ENCODE data around the gene PUDP.
"Not testable (repeated sequence)": the region's sequence is repeated elsewhere in the genome, so short reads cannot be mapped to it uniquely, and the experiment has no call there.

PUDP gene

DNA sequence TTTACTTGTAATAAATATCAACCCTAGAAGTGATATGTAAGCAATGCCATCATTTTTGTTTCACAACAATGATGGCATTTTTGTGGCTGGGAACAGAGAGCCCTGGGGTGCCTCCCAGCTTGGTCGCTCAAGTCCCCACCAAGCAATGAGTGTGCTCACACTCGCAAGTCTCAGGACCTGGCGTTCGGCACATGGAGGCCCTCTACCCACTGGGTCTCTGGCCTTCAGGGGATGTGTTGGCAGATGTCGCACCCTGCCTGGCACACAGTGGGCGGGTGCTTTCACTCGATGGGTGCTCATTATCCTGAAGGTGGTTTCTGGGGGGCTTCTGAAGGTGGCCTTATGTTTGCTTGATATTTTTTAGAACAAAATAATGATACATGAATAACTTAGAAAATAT lies 75.1 kb downstream of the PUDP start:
- no peak for DNase-seq (ENCODE audit: low read depth)

DNA sequence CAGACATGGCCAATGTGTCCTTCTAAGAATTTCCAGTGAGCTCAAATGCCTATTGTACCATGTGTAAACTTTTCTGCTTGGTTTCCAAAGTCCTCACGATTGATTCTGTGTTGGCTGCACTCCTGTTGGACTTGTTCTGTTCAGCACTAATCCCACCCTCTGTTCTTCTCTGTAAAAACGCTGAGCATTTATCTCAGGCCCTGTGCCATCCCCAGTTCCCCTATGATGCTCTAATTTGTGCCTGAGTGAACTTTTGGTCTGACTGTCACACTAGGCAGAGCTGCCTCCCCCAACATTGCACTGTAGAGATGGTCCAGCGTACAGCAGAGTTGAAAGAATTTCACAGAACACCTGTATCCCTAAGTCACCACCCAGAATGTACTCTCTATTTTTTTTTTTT lies 76.6 kb downstream of the PUDP start:
- DNase-seq (ENCODE audit: low read depth), result no peak

DNA sequence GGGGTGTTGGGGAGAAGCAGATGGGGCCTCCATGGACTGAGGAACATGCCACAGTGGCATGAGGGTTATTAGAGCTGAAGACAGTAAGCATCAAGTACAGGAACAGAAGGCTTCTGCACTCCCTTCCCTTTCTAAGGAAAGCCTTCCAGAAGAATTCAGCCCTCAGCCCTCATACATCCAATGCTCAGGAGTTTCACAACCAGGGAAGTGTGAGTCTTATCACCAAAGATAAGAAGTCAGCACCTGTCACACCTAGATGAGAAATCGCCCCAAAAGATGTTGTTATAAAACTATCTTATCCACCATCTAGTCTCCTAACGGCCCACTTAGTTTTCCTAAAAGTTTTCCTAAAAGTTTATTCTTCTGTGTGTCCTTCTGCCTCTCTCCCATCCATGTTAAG lies 78.4 kb downstream of the PUDP start:
- no peak for DNase-seq (ENCODE audit: low read depth)

DNA sequence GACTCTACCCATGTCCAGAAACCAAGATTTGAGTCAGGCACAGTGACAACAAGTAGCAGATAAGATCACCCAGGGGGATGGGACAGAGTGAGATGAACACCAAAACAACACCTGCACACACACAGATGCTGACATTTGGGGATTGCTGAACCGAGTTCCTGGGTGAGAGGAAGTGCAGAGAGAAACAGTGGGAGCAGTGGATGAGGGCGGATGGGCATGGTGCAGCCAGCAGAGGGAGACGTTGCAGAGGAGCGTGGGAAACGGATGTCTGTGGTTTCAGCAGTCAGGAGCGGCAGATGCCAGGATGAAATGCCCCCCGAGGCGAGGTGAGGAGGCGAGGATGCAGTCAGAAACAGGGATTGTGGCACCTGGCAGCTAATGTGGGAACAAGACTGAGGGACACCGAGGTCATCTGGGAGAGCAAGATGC lies 79.0 kb downstream of the PUDP start:
- DNase-seq (ENCODE audit: low read depth), result no peak

DNA sequence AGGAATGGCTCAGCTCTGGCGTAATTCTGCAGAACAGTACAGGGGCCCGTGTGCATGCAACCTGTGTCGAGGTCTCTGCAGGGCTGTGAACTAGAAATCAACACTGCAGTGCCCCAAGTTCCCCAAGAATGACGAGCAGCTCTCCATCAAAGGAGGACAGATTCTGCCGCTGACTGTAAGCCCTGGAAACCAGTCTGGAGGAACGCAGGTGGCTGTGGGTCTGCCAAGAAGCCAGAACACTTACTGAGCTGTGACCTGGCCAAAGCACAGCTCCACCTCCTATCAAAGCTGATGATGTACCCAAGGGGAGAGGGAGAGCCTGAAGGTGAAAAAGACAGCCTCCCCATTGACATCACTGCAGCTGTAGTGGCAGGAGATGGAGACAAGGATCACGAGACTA lies 80.7 kb downstream of the PUDP start:
- DNase-seq (ENCODE audit: low read depth), result no peak

DNA sequence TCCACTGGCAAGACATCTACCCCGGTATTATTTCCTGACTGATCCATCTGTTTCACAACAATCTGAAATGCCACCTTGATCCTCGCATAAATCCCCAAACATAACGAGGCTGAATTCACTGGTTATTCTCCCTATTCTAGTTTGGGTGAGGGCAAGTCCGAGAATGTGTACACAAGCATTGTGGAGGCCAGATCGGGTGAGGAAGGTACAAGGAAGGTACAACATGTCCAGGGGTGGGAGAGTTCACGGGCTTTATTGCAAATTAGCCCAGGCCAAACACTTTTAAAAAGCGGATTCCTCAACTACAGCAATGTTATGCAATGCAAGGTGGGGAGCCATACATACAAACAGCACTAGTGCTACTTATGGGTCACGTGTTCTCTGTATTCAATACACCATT lies 82.5 kb downstream of the PUDP start:
- no peak for DNase-seq (ENCODE audit: low read depth)

DNA sequence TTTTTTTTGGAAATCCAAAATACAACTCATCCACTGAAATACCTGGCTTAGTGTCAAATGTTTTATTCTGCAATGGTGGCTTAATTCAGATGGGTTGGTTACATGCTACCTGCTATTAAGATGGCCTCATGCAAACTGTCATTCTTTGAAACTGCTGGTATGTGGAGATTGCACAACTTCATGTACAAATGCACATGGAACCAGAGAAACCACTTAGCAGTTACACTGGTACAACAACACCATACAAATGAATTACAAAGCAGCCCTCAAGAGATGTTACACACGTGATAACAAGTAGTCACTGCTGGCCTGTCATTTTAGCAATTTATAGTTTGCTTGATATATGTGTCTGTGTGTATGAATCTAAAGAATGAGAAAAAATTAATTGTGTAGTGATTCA lies 85.0 kb downstream of the PUDP start:
- no peak for DNase-seq (ENCODE audit: low read depth)

DNA sequence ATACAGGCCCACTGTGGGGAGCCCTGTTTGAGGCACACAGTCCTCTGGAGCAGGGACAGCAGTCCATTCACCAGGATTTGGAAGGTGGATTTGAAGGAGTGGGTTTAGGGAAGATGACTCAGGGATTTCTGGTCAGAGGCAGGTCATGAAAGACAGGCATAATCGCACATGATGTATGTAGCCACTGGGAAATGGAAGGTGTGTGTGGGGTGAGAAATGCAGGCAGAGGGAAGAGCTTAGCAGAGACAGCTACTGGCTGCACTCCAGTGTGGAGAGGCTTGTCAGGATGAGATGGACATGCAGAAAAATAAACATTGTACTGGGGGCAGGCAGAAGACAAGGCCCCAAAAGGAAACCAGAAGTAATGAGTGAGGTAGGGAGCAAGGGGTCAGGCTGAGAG lies 85.7 kb downstream of the PUDP start:
- DNase-seq (ENCODE audit: low read depth), result no peak

DNA sequence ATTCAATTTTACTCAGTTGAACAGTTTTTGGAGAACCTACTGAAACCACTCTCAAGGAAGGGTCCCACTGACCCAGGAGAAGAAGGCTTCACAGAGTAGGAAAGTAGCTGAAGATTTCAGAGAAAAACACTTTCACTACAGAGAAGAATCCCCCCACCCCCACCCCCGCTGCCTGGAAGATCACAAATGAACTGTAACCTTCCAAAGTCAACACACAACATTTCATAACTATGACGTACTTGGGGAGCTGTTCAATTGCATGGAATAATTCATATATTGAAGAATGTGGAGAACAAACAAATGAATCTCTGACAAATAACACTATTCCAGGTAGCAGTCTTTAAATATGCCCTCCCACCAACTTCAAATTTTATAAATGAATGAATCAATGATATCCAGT lies 86.5 kb downstream of the PUDP start:
- DNase-seq (ENCODE audit: low read depth), result no peak

DNA sequence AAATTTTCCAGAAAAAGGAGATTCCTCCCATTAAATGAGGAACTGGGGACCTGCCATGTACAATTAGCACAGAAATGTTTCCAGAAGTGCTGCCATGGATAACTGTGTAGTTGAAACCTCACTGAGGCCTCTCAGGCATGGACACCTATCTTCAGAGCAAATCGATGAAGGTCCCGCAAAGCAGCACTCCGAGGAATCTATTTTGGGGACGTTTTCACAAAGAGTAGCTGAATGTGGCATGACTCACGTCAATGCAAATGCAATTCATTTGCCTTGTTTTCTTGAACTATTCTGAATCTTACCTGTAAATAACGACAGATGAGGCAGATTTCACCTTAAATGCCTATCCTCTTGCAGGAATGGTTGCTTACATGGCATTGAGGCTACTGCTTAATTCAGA lies 87.5 kb downstream of the PUDP start:
- DNase-seq (ENCODE audit: low read depth), result no peak

DNA sequence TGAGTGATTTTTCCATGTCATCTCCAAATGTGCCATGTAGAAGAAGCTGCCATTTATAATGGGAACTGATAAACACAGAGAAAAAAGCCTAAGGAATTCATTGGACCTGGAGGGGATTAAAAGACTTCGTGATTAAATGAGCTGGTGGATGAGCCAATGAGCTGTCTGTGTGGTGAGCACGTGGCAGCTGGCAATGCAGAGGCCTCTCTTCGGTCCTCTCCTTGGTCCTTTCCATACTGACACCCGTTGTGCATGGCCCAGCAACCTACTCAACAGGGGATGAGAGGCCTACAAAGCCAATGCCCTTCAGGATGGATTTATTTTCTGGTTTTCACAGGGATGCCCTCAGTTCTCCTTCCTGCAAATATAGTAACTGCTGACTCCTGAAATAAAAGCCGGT lies 88.1 kb downstream of the PUDP start:
- no peak for DNase-seq (ENCODE audit: low read depth)

DNA sequence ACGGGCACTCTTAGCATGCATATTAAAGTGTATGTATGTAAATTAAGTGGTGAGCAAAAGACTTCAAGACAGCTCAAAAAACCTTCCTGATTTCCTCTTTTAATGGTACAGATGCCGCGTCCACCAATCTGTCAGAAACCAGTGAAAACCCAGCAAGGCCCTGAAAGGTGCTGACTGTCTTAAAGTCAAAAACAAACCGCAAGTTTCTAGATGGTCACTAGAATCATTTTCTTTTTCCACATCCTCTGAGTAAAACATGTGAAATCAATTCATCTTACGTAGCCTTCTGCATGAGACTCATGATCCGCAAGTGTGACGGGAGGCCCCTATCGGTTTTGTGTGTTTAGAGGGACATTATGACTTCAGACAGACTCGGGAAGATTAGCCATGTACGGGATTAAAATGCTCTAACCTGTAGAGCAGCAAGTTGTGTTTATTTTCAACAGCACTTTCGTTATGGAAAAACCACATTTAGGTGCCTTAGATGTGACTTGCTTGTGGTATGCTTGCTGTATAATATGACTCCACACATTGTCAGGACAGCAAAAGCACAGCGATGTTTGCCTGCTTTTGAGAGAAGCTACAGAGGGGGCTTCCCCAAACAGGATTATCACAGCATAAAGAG lies 88.6 kb downstream of the PUDP start:
- DNase-seq (ENCODE audit: low read depth), result no peak

DNA sequence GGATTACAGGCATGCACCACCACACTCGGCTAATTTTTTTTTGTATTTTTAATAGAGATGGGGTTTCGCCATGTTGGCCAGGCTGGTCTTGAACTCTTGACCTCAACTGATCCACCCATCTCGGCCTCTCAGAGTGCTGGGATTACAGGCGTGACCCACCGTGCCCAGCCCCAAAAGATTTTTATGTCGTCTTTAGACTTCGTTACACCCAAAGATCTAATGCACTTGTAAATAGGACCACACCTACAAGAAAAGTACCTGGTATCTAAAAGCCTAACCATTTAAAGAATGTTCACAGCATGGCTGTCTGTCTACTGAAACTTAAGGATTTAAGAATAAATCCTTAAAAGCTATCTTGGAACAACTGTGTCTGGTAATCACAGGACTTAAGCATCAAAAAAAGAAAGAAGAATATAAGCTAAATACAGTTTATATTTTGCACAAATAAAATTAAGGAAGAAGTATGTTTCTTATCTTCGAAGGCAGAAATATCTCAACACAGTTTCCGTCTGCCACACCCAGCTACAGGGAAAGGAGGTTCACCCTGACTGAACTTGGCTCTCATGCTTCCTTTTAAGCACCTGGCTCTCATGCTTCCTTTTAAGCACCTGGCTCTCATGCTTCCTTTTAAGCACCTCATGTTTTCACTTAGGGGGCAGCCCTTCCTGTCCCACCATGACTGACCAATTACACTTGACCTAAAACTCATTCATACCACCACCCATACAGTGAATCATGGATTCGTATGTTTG lies 92.4 kb downstream of the PUDP start:
- DNase-seq (ENCODE audit: low read depth), result no peak

DNA sequence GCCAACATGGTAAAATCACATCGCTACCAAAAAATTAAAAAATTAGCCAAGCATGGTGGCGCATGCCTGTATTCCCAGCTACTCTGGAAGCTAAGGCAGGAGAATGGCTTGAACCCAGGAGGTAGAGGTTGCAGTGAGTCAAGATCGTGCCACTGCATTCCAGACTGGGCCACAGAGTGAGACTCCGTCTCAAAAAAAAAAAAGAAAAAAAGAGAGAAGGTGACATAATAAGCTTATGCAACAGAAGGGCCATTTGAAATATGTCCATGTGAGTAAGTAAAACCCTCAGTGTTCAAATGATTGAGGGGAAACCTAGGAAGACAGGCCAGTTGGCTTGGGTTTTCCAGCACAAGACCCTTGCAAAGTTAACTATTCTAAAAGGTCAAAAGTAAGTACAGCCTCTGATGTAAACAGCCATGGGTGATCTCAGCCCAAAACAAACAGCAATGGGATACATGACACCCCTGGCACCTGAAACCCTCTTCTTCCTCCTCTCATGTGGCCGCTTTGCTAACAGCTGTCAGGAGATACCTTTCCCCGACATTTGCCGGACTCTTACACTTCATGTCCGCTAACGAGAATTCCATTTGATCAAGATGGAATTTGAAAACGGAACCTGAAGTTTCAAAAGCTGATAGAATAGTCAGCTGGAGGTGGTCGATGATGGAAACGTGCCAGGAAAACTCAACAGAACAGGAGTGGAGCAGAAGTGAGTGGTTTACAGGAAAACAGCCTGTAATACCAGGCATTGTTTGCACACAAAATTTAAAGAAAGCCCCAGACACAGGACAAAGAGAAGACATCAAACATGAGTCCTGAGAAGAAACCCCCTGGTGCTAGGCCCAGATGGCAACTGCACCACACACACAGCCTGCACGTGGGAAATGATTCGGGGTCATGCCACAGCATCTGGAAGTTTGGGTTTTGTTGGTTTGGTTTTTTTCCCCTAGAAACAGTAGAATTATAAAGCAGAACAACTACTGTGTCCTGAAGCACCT lies 93.4 kb downstream of the PUDP start:
- no peak for DNase-seq (ENCODE audit: low read depth)

DNA sequence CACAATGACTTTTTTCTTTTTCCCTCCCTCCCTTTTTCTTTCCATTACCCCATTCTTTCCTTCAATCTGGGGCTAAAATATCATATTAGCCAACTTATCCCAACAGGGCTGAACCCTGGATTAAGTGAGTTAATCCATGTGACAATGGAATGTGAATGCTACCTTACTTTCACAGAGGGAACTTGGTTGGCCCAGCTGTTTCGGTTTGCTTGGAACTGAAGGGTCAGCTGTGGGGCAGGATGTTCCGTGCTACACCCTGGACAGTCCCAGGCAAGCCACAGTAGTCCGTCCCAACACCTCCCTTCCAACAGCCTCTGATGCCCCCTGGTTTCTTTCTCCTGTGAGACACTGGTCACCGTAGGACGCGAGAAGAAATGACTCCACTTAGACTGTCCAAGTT lies 95.4 kb downstream of the PUDP start:
- no peak for DNase-seq (ENCODE audit: low read depth)

DNA sequence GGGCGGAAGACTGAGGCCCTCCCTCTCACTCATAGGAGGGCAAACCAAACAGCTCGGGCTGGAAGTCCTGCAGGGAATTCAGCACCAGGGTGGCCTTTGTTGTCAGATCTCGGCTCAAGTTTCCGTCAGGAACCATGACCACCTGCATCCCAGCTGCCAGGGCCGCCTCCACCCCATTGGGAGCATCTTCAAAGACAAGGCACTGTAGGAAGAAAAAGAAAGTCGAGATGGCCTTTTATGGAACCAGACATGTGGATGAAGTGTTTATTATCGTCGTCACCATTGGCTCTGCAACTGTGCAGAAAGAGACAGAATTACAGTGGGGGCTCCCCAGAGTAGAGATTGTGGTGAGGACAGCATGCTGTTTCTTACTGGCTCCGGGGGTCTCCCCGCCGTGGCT lies 97.7 kb downstream of the PUDP start:
- no peak for DNase-seq (ENCODE audit: low read depth)

DNA sequence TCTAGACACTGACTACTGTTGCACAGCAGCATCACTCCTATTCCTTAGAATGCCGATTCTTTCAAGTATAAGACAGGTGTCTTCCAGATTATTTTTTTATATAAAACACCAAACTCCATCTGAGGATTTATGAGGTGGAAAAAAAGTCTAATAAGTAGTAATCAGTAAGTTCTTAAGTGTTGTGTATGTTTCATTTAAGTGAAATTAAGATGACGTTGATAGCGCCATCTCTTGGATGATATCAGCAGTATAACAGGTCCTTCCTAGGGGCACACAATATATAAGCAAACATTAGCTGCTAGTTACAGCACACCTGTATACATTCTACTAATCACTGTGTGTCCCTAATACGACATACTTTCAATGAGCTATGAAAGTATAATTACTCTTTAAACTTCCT lies 100.0 kb downstream of the PUDP start:
- DNase-seq (ENCODE audit: low read depth), result no peak

DNA sequence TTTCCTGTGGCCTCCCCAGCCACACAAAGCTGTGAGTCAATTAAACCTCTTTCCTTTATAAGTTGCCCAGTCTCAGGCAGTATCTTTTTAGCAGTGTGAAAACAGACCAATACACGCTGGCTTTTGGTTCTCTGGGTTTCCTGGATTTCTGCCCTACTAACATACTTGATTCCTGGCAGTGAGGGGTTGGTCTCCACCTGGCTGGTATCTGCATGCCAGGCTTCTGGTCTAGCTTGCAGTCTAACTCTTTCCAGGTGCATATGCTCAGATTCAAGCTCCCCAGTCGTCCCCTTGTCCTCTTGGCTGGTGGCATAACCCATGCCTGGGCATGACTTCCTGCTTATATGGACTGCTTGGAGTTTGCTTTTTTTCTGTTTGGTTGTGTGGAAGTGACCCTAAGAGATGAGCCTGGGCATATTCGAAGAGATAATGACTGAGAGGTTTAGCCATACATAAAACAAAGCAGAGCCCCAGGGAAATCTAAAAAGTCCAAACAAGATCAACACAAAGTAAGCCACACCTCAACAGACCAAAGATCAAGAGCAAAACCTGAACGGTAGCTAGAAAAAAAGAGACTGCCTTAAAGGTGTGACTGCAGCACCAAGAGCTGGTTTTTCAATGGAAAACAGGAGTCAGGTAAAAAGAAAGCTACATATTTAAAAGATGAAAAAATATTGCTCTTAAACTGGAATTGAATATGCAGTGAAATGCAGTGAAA lies 102.6 kb downstream of the PUDP start:
- no peak for DNase-seq (ENCODE audit: low read depth)

DNA sequence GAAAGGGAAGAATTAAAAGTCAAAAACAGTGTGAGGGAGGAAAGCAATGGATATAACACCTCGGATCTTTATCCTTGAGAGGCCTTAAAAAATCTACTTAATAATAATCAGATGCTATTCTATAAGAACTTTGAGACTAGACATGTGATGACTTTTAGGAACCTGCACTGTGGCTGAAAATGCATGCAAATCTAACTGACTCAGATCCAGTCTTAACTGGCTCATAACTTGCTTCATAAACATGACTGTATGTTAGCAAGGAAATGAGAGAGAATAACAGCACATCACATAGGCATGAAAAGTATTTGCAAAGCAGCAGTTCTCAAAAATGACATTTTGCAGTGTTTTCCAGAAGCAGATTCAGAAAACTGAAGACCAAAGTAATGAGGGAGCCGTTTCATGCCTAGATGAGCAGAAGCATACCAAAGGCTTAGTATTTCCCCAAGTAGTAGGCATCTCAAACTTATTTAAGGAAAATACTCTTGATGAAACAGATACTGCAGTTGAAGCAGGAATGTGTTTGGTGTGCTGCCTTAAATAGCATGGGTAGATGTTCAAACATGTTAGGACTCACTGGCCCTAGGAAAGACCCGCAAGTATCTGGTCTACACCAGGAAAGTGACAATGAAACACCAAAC lies 104.0 kb downstream of the PUDP start:
- peak; percentile 23 for DNase-seq (ENCODE audit: low read depth)

DNA sequence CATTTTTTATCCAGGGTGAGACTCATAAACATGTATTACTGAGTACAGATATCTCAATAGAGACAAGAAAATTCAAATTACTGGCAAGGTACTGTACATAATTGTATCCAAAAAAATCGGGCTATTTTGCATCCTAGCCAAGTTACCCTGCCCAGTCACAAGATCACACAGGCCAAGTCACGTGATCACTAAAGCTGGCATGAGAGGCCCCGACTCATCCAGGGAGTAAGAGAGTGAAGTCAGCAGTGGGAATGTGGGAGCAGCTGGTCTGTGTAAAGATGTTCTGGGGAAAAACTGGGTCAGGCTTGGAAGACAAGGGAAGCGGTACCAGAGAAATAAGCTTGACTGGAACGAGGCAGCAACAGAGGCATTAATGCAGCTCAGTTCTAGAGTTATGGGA lies 119.7 kb downstream of the PUDP start:
- no peak for DNase-seq (ENCODE audit: low read depth)

DNA sequence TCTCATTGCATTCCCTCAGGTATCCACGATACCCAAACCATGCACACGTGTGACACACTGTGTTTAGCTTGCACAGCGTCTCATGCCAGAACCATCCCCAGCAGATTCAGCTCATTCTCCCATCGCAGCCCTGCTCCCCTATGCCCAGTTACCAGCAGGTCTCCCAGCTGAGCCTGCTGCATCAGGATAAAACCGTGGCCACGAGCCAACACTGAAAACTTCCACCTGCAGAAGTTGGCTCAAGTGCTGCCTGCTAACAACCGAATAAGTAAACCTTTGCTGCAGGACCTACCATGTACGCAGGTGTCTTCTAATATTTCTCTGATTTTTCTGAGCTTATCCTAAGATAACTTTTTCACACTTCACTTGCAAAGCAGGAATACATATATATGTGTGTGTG lies 120.9 kb downstream of the PUDP start:
- no peak for DNase-seq (ENCODE audit: low read depth)

DNA sequence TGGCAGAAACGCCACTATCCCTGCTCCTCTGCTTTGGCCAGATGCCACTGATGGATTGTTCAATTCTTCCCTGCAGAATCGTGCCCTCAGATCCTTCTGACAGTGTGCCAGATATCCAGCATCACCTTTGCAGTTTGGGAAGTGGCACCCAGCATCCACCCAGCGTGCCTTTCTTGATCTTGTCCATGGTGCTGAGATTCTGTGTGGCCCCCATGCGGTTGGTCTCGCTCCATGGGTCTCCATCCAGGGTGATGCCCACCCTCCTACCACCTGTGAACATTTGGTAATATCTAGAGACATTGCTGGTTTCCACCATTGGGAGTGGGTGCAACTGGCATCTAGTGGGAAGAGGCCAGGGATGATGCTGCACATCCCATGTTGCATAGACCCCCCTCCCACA lies 121.6 kb downstream of the PUDP start:
- DNase-seq (ENCODE audit: low read depth), result not testable (repeated sequence)

Data from HS-5 (cell line).